HG02870 (cell line): ENCODE data around the gene GDNF.
A peak's percentile ranks its signal among the peaks of the same experiment; 100 is the strongest.

Experiments
- ATAC-seq: cut with Tn5 transposase; IDR thresholded peaks from one replicate; pipeline ENCODE4 v1.9.1; 2021; ENCODE audit warnings: mild to moderate bottlenecking, moderate library complexity; ENCODE audit not compliant: unreplicated experiment

The GDNF gene

GRCh38 chr5:37847978-37848425 is 8.2 kb upstream of the GDNF start:
- peak; percentile 71 for ATAC-seq

GRCh38 chr5:37846786-37847310 is 7.0 kb upstream of the GDNF start:
- no peak for ATAC-seq

- ATAC-seq, result no peak
Measured at GRCh38 chr5:37844009-37844408, 4.2 kb upstream of the GDNF start.

- ATAC-seq, result no peak
Measured at GRCh38 chr5:37842048-37842447, 2.2 kb upstream of the GDNF start.

GRCh38 chr5:37841203-37841602 is 1.4 kb upstream of the GDNF start:
- no peak for ATAC-seq

- no peak for ATAC-seq
Measured at GRCh38 chr5:37840053-37841034, 503 bp upstream of the GDNF start.

- ATAC-seq, result no peak
Measured at GRCh38 chr5:37838933-37839341, 904 bp downstream of the GDNF start.

- ATAC-seq, result no peak
Measured at GRCh38 chr5:37838152-37838932, 1.5 kb downstream of the GDNF start.

GRCh38 chr5:37837414-37838032 is 2.3 kb downstream of the GDNF start:
- peak; percentile 69 for ATAC-seq

GRCh38 chr5:37836592-37837413 is 3.0 kb downstream of the GDNF start:
- peak; percentile 26 for ATAC-seq

- ATAC-seq, result no peak
Measured at GRCh38 chr5:37836235-37836591, 3.6 kb downstream of the GDNF start.

GRCh38 chr5:37835380-37835973 is 4.4 kb downstream of the GDNF start:
- ATAC-seq, result no peak

GRCh38 chr5:37834542-37835379 is 5.1 kb downstream of the GDNF start:
- no peak for ATAC-seq

GRCh38 chr5:37833990-37834389 is 5.9 kb downstream of the GDNF start:
- ATAC-seq, result no peak

GRCh38 chr5:37831821-37832534 is 7.9 kb downstream of the GDNF start:
- ATAC-seq, result no peak

GRCh38 chr5:37830348-37830747 is 9.5 kb downstream of the GDNF start:
- no peak for ATAC-seq

GRCh38 chr5:37825334-37825915 is 14.4 kb downstream of the GDNF start:
- ATAC-seq, result no peak
